ENCODE measurements around the gene AMZ2.

The AMZ2 gene

DNA sequence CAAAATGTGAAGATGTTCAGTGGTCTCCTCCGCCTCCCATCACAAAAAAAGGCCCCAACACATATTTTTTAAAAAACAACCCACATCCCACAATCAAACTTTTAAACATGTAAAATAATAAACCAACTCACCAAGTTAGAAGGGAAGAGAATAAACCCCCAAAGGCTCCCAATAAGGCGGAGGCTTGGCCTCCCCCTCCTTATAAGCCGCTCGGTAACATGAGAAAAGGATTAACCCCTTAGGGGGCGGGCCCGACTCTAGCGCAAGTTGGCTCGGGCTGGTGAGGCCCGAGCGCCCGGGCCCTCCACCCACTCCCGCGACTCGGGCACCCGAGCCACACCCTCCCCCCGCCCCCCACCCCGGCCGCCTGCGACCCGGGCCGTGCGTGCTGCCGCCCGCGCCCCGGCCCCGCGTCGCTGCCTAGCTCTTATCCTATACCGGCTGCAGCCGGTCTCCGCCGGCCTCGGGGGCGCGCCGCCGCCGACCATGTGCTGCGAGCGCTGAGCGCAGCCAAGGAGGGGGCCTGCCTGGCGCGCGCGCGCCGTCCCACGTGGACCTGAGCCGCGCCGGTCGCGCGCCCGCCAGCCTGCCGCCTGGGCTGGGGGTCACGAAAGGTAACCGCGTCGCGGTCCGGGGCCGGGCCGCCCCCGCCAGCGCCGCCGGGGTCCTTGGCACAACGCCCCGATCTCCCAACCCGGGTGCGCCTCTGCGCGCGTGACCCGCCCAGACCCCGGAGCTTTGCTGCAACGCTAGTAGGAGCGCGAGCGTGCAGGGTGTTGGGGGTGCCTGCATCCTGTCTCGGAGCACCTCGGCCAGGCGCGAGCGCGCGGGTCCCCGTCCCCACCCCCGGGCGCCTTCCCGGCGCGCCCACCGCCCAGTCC is 43.4 kb downstream of the AMZ2 start, which contains the start of the genes ARSG and SLC16A6:
TSS of gene ARSG (plus strand) at position 541 of the 881 bp plus-strand sequence. CDS start 15,999 bp downstream, outside the sequence.
TSS of gene SLC16A6 (minus strand) at position 173 of the 881 bp plus-strand sequence. CDS start 12,807 bp downstream, outside the sequence.
- peaks cover 20% of the 10 kb centered on the region for H3K36me3 Mint-ChIP-seq (ENCODE audit: insufficient read depth)
- DNase-seq (ENCODE audit: low spot score in 2 of 2) = peak; percentile 70 to 82
- H3K9me3 Mint-ChIP-seq = no peaks in the 10 kb centered on the region
- H3K27me3 Mint-ChIP-seq = no peaks in the 10 kb centered on the region
- H3K4me3 Mint-ChIP-seq = peak within 1 kb of the TSS; percentile 99
- ATAC-seq (replicated peaks; ENCODE audit: extremely low read depth, poor library complexity, severe bottlenecking) = peak; percentile 69
- peak within 1 kb of the TSS; percentile 99 for H3K27ac Mint-ChIP-seq (ENCODE audit: low read depth)
- H3K4me1 Mint-ChIP-seq = peaks cover 62% of the 10 kb centered on the region

DNA sequence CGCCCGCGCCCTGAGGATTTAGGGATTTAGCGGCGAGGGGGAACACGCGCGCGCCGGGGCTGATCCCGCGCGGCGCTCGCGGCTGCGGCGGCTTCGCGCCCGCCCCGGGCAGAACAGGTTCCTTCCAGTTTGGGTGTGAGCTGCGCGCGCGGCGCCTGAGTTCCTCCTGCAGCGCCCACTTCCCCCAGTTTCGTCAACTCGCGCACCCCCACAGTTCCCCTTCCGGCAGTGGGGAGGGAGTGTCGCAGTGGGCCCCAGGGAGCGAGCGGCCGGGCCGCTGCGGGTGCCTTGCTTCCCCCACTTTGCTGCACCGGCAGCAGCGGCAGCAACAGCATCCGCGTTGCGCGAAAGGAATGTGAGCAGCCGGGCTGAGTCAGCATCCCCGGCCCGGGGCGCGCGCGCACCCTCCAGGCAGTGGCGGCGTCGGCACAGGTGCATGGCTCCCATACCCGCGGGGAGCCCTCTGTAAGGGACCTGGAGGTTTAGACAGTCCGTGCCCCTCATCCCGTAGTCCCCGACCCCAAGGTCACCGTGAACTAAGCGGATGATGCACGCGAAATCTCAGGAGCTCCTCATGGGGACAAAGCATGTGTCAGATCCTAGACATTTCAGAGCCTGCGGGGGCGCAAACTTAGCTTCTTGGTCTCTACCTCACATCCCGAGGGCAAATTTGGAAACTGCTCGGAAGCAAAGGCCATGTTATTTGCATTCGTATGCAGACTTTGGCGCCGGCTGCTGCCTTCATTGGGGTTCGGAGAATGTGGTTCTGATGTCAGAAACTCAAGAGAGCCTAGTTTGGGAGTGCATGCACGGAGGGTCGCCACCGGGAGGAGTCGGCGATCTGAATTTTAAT is 44.2 kb downstream of the AMZ2 start:
- Mint-ChIP-seq H3K4me3 (peak overlapping the region; percentile 99), H3K4me1 (peaks cover 64% of the 10 kb centered on the region), H3K36me3 (ENCODE audit: insufficient read depth) (peaks cover 24% of the 10 kb centered on the region), H3K27ac (ENCODE audit: low read depth) (peak overlapping the region; percentile 91), H3K27me3 (no peaks in the 10 kb centered on the region), H3K9me3 (no peaks in the 10 kb centered on the region)
- DNase-seq (ENCODE audit: low spot score in 2 of 2) (peak; percentile 86 to 97), ATAC-seq (replicated peaks; ENCODE audit: extremely low read depth, poor library complexity, severe bottlenecking) (peak; percentile 73)

DNA sequence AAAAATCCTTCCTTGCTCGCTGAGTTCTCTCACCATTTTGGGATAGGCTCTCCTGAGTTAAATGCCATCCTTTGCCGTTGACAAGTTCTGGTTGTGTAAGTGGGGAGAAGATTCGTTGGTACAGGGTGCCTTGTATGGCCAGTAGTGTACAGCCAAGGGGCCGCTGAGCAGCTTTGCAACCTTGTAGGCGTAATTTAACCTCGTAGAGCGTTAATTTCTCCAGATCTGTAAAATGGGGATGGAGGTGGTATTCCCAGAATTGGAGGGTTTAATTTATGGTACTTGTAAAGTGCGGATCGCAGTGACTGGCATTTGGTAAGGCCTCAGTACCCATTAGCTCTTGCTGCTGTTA is 44.8 kb downstream of the AMZ2 start:
- Mint-ChIP-seq H3K9me3 (no peaks in the 10 kb centered on the region), H3K36me3 (ENCODE audit: insufficient read depth) (peaks cover 26% of the 10 kb centered on the region), H3K4me3 (peak overlapping the region; percentile 99), H3K4me1 (peaks cover 63% of the 10 kb centered on the region), H3K27ac (ENCODE audit: low read depth) (peak overlapping the region; percentile 91), H3K27me3 (no peaks in the 10 kb centered on the region)
- DNase-seq (ENCODE audit: low spot score in 2 of 2) = no peak
- ATAC-seq (replicated peaks; ENCODE audit: extremely low read depth, poor library complexity, severe bottlenecking) = no peak

DNA sequence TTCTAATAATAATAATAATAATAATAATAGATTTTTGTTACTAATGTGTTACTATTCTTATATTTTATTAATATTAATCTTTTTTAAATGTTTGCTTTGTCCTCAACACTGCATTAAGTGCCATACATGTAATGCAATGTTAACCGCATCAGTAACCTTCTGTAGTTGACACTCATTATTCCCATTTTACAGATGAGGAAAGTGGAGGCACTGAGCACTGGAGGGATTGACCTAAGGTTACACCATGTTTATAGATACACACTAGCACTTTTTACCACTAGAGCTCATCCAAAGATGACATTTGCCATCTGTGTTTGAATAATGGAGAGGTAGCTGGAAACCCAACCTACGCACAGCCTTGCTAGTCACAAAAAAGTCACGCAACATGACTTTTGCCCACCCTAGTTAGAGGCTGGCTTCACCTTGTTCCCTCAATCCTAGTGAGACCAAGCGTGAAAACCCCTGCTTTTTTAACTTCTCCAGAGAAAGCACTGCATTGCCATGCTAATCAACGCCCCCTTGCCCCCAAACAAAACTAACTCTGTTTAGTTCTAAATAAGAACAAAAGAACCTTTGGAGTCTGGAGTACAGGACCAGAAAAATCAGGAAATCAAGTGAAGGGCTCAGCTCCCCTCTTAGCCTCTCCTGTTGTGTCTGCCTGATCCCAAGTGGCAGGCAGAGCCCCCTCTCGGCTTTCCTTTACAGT is 45.8 kb downstream of the AMZ2 start:
- H3K36me3 Mint-ChIP-seq (ENCODE audit: insufficient read depth) = peaks cover 26% of the 10 kb centered on the region
- no peaks in the 10 kb centered on the region for H3K9me3 Mint-ChIP-seq
- no peak overlapping the region for H3K27ac Mint-ChIP-seq (ENCODE audit: low read depth)
- no peaks in the 10 kb centered on the region for H3K27me3 Mint-ChIP-seq
- no peak overlapping the region for H3K4me3 Mint-ChIP-seq
- ATAC-seq (replicated peaks; ENCODE audit: extremely low read depth, poor library complexity, severe bottlenecking) (no peak), DNase-seq (ENCODE audit: low spot score in 2 of 2) (no peak)
- peaks cover 56% of the 10 kb centered on the region for H3K4me1 Mint-ChIP-seq

DNA sequence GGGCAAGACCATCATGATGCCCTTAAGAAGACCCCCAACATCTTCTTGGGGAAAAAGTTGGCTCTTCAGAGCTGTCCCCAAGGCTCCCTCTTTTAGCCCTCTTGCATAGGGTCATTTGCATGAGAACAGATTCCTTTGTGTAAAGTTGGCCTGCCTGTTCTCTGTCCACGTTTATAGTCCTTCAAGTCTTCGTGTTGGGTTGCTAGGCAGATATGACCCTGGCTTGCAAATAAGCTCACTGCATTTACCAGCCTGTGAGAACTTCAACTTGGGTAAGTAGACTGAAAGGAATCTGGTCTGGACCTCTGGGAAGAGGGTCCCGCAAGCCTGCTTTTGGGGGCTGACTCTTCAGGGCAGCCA is 46.3 kb downstream of the AMZ2 start:
- Mint-ChIP-seq H3K36me3 (ENCODE audit: insufficient read depth) (peaks cover 25% of the 10 kb centered on the region), H3K9me3 (no peaks in the 10 kb centered on the region), H3K4me3 (no peak overlapping the region), H3K27ac (ENCODE audit: low read depth) (no peak overlapping the region), H3K4me1 (peaks cover 55% of the 10 kb centered on the region), H3K27me3 (no peaks in the 10 kb centered on the region)
- ATAC-seq (replicated peaks; ENCODE audit: extremely low read depth, poor library complexity, severe bottlenecking) (no peak), DNase-seq (ENCODE audit: low spot score in 2 of 2) (no peak)

GRCh38 chr17:68294617-68295016 is 46.8 kb downstream of the AMZ2 start:
- ATAC-seq (replicated peaks; ENCODE audit: extremely low read depth, poor library complexity, severe bottlenecking) = no peak
- H3K4me1 Mint-ChIP-seq = peaks cover 55% of the 10 kb centered on the region
- H3K27ac Mint-ChIP-seq (ENCODE audit: low read depth) = peak overlapping the region; percentile 76

GRCh38 chr17:68295086-68295485 is 47.2 kb downstream of the AMZ2 start:
- Mint-ChIP-seq H3K27me3 (no peaks in the 10 kb centered on the region), H3K4me1 (peaks cover 50% of the 10 kb centered on the region), H3K36me3 (ENCODE audit: insufficient read depth) (peaks cover 23% of the 10 kb centered on the region), H3K4me3 (no peak overlapping the region), H3K9me3 (no peaks in the 10 kb centered on the region), H3K27ac (ENCODE audit: low read depth) (peak overlapping the region; percentile 76)
- no peak for DNase-seq (ENCODE audit: low spot score in 2 of 2)
- no peak for ATAC-seq (replicated peaks; ENCODE audit: extremely low read depth, poor library complexity, severe bottlenecking)

More at GRCh38 chr17:68294617-68295016, 46.8 kb downstream of the AMZ2 start:
- Mint-ChIP-seq H3K4me3 (no peak overlapping the region), H3K36me3 (ENCODE audit: insufficient read depth) (peaks cover 25% of the 10 kb centered on the region), H3K9me3 (no peaks in the 10 kb centered on the region), H3K27me3 (no peaks in the 10 kb centered on the region)
- DNase-seq (ENCODE audit: low spot score in 2 of 2) = no peak

DNA sequence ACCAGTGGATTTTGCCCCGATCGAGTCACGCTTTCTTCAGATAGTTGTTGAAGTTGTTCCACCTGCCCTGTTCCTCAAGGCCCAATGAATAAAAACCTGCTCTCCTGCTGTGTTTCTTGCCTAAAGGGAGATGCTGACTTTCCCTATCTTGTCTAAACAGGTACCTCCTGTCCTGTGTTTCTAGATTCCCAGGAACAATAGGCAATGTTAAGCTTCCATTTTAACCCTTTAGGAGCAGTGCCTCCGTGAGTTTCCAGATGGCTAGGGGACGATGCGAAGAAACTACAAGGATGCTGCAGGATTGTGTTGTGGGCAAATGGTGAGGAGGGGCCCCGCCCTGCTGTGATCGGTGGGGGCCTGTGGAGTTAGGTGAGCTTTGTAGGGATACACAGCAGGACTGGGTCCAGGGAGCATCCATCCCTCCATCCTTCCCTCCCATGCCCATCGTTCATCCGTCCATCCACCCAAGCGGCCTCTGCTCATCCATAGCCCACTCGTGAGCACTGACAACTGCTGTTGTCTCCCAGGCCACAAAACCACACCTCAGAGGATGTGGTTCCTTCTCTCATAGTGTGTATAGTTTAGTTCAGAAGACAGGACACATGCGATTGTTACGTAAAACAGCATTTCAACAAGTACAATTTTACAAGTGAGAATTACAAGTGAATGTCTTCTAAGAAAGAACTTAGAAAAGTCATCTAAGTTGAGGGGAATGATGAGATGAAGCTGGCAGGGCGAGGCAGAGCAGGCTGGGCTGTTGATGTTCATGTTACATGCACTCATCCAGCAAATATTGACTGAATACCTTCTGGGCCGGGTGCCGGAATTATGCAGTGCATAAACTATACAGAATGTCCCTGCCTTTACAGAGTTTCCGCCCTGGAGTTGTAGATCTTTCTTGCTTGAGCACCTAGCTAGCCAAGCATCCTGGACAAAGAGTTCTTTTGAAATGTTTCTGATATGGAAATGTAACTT is 48.7 kb downstream of the AMZ2 start:
- no peaks in the 10 kb centered on the region for H3K27me3 Mint-ChIP-seq

GRCh38 chr17:68297195-68297594 is 49.4 kb downstream of the AMZ2 start:
- DNase-seq (ENCODE audit: low spot score in 2 of 2) = no peak
- H3K27me3 Mint-ChIP-seq = no peaks in the 10 kb centered on the region
- H3K36me3 Mint-ChIP-seq (ENCODE audit: insufficient read depth) = peaks cover 9% of the 10 kb centered on the region
- H3K4me3 Mint-ChIP-seq = peak overlapping the region; percentile 73
- peaks cover 52% of the 10 kb centered on the region for H3K4me1 Mint-ChIP-seq
- ATAC-seq (replicated peaks; ENCODE audit: extremely low read depth, poor library complexity, severe bottlenecking) = no peak
- no peaks in the 10 kb centered on the region for H3K9me3 Mint-ChIP-seq
- H3K27ac Mint-ChIP-seq (ENCODE audit: low read depth) = peak overlapping the region; percentile 42

More for the DNA sequence above, 48.7 kb downstream of the AMZ2 start:
- Mint-ChIP-seq H3K9me3 (no peaks in the 10 kb centered on the region), H3K4me1 (peaks cover 46% of the 10 kb centered on the region), H3K4me3 (peak overlapping the region; percentile 73), H3K36me3 (ENCODE audit: insufficient read depth) (peaks cover 13% of the 10 kb centered on the region), H3K27ac (ENCODE audit: low read depth) (peak overlapping the region; percentile 42)
- DNase-seq (ENCODE audit: low spot score in 2 of 2) = peak; percentile 43 to 63
- ATAC-seq (replicated peaks; ENCODE audit: extremely low read depth, poor library complexity, severe bottlenecking) = peak; percentile 62

DNA sequence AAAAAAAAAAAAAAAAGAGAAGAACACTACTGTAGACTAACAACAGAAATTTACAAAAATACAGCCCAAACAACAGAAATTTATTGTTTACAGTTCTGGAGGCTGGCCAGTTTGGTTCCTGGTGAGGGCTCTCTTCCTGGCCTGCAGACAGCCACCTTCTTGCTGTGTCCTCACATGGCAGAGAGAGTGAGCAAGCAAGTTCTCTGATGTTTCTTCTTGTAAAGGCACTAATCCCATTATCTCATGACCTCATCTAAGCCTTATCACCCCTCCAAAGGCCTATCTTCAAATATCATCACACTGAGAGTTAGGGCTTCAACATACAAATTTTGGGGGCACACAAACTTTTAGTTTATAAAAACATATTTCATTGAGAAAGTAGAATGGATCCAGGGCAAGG is 50.8 kb downstream of the AMZ2 start:
- H3K27me3 Mint-ChIP-seq = no peaks in the 10 kb centered on the region

DNA sequence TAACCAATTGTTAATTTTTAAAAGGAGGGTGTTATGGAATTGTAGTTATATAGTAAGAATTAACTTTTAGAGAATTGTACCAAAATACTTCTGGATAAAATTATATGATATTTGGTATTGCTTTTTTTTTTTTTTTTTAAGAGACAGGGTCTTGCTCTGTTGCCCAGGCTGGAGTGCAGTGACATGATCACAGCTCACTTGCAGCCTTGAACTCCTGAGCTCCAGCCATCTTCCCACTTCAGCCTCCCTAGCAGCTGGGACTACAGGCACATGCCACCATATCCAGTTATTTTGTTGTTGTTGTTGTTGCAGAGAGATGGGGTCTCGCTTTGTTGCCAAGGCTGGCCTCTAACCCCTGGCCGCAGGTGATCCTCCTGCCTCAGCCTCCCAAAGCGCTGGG is 52.0 kb downstream of the AMZ2 start:
- peak overlapping the region; percentile 80 for H3K27ac Mint-ChIP-seq (ENCODE audit: low read depth)
- H3K27me3 Mint-ChIP-seq = no peaks in the 10 kb centered on the region
- H3K36me3 Mint-ChIP-seq (ENCODE audit: insufficient read depth) = peaks cover 7% of the 10 kb centered on the region
- no peak overlapping the region for H3K4me3 Mint-ChIP-seq
- peaks cover 42% of the 10 kb centered on the region for H3K4me1 Mint-ChIP-seq
- ATAC-seq (replicated peaks; ENCODE audit: extremely low read depth, poor library complexity, severe bottlenecking) (no peak), DNase-seq (ENCODE audit: low spot score in 2 of 2) (no peak)
- H3K9me3 Mint-ChIP-seq = no peaks in the 10 kb centered on the region

More for the DNA sequence above, 50.8 kb downstream of the AMZ2 start:
- H3K36me3 Mint-ChIP-seq (ENCODE audit: insufficient read depth) = peaks cover 7% of the 10 kb centered on the region
- H3K27ac Mint-ChIP-seq (ENCODE audit: low read depth) = no peak overlapping the region
- ATAC-seq (replicated peaks; ENCODE audit: extremely low read depth, poor library complexity, severe bottlenecking) (no peak), DNase-seq (ENCODE audit: low spot score in 2 of 2) (no peak)
- H3K4me1 Mint-ChIP-seq = peaks cover 46% of the 10 kb centered on the region
- no peak overlapping the region for H3K4me3 Mint-ChIP-seq
- no peaks in the 10 kb centered on the region for H3K9me3 Mint-ChIP-seq

All from central memory CD8-positive, alpha-beta T cell (primary cell).